ENCODE results near the gene PLEKHM3. TPM values are rescaled to one million over a fixed set of nuclear protein-coding genes. Genes with fewer than 3 reads are reported as not detected.

Gene PLEKHM3
- total and polyA plus RNA-seq, 2 of the 13 experiments (the other 11 are each of a cell fraction or from before 2014, with no cell fraction given), result 4.5 to 4.7 TPM

DNA sequence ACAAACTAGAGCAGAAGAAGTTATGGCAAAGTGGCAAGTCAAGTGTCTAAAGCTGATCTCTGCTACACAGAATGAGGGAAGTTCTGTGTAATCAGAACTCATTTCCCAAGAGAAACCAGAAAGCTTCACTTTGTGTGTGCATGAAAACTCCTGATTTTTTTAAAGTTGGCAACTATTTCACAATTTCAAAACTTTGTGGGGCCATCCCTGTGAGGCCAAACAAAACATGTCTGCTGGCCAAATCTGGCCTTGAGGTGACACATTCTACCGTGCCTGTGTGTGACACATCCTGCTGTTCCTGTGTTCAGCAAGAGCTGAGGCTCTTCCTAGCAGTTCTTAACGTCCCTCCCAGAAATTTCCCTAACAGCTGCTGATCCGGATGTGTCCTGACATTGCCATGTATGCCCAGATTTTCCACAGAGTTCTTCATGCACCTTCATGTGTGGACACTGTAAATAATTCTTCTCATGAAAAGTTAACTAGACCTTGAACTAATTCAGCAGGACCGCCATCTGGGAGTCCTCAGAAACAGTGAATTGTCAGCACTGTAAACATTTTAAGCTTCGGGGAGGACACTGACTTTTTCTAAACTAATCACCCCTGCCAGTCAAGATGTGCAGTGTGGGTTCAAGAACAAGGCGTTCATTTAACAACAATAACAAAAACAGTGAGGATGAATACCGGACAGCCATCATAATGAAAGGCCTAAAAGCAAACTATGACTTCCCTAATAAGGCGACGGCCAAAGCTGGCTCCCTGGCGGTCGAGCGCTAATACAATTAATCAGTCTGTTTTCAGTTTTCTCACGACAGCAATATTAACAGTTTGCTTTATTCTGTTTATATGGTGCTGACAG lies 99.0 kb downstream of the PLEKHM3 start (continued):
- TF ChIP-seq KLF6 (CRISPR knock-in tag; IDR thresholded peaks at IDR 0.05) (no peak; the same call in 1 of the 2 replicates), ZNF619 (CRISPR knock-in tag; IDR thresholded peaks at IDR 0.05) (no peak), GATA4 (IDR thresholded peaks at IDR 0.05; ENCODE audit: borderline replicate concordance, low read depth) (peak; percentile 40; the same call in 1 of the 2 replicates), HDAC2 (CRISPR knock-in tag; IDR thresholded peaks at IDR 0.05) (peak; percentile 90), BRCA1 (CRISPR knock-in tag; IDR thresholded peaks at IDR 0.05) (peak; percentile 79; the same call in 1 of the 2 replicates), PHF20 (CRISPR knock-in tag; IDR thresholded peaks at IDR 0.05) (no peak), CC2D1A (CRISPR knock-in tag; IDR thresholded peaks at IDR 0.05) (no peak)
- TF ChIP-seq, protein P1, sequence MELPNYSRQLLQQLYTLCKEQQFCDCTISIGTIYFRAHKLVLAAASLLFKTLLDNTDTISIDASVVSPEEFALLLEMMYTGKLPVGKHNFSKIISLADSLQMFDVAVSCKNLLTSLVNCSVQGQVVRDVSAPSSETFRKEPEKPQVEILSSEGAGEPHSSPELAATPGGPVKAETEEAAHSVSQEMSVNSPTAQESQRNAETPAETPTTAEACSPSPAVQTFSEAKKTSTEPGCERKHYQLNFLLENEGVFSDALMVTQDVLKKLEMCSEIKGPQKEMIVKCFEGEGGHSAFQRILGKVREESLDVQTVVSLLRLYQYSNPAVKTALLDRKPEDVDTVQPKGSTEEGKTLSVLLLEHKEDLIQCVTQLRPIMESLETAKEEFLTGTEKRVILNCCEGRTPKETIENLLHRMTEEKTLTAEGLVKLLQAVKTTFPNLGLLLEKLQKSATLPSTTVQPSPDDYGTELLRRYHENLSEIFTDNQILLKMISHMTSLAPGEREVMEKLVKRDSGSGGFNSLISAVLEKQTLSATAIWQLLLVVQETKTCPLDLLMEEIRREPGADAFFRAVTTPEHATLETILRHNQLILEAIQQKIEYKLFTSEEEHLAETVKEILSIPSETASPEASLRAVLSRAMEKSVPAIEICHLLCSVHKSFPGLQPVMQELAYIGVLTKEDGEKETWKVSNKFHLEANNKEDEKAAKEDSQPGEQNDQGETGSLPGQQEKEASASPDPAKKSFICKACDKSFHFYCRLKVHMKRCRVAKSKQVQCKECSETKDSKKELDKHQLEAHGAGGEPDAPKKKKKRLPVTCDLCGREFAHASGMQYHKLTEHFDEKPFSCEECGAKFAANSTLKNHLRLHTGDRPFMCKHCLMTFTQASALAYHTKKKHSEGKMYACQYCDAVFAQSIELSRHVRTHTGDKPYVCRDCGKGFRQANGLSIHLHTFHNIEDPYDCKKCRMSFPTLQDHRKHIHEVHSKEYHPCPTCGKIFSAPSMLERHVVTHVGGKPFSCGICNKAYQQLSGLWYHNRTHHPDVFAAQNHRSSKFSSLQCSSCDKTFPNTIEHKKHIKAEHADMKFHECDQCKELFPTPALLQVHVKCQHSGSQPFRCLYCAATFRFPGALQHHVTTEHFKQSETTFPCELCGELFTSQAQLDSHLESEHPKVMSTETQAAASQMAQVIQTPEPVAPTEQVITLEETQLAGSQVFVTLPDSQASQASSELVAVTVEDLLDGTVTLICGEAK (IDR thresholded peaks at IDR 0.05), result no peak
- TF ChIP-seq, protein P1 (CRISPR knock-in tag; IDR thresholded peaks at IDR 0.05), result peak; percentile 72
- TF ChIP-seq, protein P2, sequence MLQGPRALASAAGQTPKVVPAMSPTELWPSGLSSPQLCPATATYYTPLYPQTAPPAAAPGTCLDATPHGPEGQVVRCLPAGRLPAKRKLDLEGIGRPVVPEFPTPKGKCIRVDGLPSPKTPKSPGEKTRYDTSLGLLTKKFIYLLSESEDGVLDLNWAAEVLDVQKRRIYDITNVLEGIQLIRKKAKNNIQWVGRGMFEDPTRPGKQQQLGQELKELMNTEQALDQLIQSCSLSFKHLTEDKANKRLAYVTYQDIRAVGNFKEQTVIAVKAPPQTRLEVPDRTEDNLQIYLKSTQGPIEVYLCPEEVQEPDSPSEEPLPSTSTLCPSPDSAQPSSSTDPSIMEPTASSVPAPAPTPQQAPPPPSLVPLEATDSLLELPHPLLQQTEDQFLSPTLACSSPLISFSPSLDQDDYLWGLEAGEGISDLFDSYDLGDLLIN (CRISPR knock-in tag; IDR thresholded peaks at IDR 0.05; ENCODE audit: borderline replicate concordance), result 0 out of 2 replicates have a peak, but pooled peaks have one; percentile 68
- TF ChIP-seq, protein P3, sequence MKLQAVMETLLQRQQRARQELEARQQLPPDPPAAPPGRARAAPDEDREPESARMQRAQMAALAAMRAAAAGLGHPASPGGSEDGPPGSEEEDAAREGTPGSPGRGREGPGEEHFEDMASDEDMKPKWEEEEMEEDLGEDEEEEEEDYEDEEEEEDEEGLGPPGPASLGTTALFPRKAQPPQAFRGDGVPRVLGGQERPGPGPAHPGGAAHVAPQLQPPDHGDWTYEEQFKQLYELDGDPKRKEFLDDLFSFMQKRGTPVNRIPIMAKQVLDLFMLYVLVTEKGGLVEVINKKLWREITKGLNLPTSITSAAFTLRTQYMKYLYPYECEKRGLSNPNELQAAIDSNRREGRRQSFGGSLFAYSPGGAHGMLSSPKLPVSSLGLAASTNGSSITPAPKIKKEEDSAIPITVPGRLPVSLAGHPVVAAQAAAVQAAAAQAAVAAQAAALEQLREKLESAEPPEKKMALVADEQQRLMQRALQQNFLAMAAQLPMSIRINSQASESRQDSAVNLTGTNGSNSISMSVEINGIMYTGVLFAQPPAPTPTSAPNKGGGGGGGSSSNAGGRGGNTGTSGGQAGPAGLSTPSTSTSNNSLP (IDR thresholded peaks at IDR 0.05; ENCODE audit: low read depth, low read length), result peak; percentile 32; the same call in 1 of the 2 replicates
- TF ChIP-seq, protein P4, sequence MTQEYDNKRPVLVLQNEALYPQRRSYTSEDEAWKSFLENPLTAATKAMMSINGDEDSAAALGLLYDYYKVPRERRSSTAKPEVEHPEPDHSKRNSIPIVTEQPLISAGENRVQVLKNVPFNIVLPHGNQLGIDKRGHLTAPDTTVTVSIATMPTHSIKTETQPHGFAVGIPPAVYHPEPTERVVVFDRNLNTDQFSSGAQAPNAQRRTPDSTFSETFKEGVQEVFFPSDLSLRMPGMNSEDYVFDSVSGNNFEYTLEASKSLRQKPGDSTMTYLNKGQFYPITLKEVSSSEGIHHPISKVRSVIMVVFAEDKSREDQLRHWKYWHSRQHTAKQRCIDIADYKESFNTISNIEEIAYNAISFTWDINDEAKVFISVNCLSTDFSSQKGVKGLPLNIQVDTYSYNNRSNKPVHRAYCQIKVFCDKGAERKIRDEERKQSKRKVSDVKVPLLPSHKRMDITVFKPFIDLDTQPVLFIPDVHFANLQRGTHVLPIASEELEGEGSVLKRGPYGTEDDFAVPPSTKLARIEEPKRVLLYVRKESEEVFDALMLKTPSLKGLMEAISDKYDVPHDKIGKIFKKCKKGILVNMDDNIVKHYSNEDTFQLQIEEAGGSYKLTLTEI (CRISPR knock-in tag; conservative IDR thresholded peaks at IDR 0.05), result no peak

All from HepG2 (cell line).